Limb (tissue), 2 donors: ENCODE data around the gene ANKH.

Source experiments
- DNase-seq, 2 donors: peaks; one replicate each; pipeline ENCODE4 v3.0.0-alpha.2; 2016; ENCODE audit errors: extremely low spot score in 2 of 2

ANKH gene

GRCh38 chr5:14665949-14666348 lies 205.6 kb downstream of the ANKH start:
- DNase-seq, result no peak

GRCh38 chr5:14665101-14665822 lies 206.3 kb downstream of the ANKH start:
- DNase-seq, result peak in 1 of 2 donors; percentile 33

- DNase-seq, result peak; percentile 94 to 95
These were observed 207.1 kb downstream of the ANKH start, which contains the start of gene OTULIN for GRCh38 chr5:14664270-14665100. Gene OTULIN (plus strand): TSS chr5:14664718. CDS start chr5:14664826, 108 bp downstream.

- no peak for DNase-seq
These were observed 207.8 kb downstream of the ANKH start for GRCh38 chr5:14663734-14664269.

GRCh38 chr5:14662721-14663260 lies 208.8 kb downstream of the ANKH start:
- no peak for DNase-seq

- no peak for DNase-seq
These were observed 210.7 kb downstream of the ANKH start for GRCh38 chr5:14660833-14661232.

GRCh38 chr5:14659821-14660607 lies 211.6 kb downstream of the ANKH start:
- DNase-seq, result no peak

GRCh38 chr5:14656898-14657297 lies 214.7 kb downstream of the ANKH start:
- DNase-seq, result no peak

- no peak for DNase-seq
These were observed 216.3 kb downstream of the ANKH start for GRCh38 chr5:14655146-14655741.
